ENCODE results near the gene GCK.

Gene GCK

DNA sequence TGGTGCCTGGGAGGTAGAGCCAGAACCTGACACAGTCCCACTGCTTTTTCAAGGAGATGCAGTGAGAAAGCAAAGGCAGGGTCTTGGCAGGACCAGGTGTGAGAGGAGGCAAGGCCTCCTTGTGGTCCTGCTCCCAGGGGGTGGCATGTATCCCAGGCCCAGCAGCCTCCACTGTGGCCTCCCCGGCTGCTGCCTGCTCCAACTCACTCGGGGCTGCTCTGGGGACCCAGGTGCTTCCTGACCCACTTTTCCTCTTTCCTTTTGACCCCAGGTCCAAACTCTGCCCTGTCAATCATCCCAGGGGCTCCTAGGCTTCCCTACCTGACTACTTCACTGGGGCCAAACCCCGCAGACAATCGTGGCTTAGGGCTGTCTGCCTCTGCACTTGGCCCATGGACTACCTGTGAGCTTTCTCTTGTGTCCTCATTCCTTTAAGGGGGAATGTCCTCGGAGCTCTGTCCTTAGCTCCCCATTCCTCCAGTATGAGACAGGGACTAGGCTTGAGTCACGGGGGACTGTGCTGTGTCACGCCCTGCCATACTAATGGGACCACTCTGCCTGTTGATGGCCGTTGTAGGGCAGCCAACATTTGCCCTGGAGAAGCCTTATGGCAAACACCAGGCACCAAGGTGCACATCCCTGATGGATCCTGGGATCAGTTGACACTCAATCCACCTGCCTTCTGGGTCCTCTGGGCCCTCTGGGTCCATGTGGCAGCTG lies 86.2 kb downstream of the GCK start:
- no peak for FAIRE-seq

DNA sequence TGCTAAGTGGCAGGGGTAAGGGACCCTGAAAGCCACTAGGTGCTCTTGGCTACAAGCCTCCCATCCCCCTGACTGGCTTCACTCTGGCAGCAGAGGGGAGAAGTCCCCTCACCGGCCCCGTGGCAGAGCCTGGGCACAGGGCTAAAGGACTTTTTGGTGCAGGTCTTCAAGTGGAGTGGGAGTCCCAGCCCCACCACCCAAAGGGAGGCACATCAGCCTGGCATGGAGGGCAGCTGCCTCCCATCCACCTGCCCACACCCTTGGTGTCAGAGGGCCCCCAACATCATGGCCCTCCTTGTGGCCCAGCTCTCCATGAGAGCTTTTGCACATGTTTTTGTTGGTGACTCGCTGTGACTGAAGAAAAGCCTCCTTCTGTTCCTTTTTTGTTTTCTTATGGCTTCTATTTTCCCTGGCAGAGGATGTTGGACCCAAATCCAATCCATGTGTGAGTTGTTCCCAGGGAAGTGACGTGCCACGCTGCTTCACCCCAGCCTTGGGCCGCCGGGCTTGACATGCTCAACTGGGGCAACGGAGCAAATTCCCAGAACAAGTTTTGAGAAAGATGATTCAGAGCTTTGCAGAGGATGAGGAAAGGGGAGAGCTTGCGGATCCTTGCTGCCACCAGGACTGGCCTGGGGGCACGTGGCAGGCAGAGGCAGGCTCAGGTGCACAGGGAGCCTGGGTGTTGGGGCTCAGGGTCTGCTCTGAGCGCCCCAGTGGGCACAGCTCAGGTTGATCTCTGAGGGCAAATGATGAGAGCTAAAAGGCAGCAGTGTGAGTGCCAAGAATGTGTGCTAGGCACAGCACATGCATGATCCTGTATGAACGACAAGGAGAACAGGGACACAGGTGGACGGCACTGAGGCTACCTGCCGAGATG lies 87.0 kb downstream of the GCK start:
- FAIRE-seq = no peak

DNA sequence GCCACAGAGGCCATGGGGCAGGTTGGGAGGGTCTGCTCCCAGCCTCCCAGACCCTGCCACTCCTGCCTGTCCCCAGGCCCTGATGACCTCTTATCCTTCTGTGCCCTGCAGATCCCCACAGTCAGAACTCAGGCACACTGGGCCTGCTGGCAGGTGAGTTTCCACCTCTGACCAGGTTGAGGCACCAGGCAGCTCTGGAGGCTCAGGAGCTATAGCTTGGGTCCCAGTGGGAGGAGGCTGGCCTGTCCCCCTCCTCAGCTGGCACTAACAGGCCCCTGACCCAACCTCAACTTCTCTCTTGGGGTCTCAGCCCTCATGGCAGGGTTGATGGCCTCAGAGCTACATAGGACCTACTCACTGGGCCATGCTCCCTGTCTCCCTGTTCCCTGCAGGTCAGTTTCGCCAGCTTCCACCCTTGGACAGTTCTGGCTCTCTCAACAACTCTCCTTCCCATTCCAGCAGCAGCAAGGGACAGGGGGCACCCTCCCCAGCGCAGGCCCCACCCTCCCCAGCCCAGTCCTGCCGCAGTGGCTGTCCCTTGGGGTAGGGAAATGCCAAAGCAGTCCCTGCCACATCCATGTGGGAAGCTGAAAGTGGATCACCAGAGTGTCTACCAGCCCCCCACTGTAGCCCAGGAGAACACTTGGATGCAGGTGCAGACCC lies 87.8 kb downstream of the GCK start:
- FAIRE-seq = no peak

DNA sequence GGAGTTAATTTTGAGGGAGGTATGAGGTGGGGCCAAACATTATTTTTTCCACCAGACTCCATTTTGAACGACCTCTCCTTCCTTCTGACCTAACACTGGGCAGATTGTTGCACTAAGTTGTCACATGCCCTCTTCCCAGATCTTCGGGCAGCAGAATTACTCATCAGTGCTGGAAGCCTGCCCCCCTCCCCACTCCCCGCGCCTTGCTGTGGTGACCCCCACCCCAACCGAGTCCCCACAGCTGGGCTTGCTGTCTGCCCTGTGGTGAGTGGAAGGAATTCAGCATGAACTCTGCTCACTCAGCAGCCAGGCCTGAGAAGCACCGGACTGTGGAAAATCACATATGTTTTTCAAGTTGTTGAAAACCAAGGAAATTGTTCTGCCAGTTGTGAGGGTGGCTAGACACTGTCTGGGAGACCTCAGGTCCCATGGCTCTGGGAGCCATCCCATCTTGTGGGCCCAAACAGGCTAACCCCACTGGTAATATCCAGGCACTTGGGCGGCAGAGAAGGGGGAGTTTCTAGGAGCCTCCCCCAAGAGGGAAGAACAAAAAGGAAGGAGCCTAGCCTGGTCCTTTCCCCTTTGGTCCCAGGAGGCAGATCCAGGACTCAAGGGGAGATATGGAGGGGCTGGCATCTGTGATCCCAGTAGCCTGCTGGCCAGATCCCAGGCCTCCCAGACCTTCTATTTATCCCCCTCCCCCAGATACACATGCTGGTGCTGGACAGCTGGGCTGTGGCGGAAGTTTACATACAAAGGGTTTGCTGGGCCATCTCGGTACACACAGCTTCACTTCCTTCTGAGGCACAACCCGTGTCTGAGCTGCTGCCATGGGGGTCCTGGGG lies 88.6 kb downstream of the GCK start:
- FAIRE-seq = no peak

DNA sequence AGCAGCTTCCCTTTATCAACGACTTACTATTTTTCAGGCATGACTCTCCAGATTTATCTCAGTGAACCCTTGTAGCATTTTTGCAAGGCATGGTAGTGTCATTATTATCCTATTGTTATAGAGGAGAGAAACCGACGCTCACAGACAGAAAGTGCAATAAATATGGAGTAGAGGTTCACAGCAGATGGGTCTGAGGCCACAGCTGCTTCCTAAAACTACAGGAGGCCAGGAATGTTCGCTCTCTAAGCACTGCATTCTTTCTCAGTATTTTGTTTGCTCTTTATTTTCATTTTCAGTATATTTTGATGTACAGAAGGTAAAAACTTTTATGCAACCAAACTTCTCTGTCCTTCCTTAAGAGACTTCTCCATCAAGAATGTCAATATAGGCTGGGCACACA lies 89.6 kb downstream of the GCK start:
- no peak for FAIRE-seq

DNA sequence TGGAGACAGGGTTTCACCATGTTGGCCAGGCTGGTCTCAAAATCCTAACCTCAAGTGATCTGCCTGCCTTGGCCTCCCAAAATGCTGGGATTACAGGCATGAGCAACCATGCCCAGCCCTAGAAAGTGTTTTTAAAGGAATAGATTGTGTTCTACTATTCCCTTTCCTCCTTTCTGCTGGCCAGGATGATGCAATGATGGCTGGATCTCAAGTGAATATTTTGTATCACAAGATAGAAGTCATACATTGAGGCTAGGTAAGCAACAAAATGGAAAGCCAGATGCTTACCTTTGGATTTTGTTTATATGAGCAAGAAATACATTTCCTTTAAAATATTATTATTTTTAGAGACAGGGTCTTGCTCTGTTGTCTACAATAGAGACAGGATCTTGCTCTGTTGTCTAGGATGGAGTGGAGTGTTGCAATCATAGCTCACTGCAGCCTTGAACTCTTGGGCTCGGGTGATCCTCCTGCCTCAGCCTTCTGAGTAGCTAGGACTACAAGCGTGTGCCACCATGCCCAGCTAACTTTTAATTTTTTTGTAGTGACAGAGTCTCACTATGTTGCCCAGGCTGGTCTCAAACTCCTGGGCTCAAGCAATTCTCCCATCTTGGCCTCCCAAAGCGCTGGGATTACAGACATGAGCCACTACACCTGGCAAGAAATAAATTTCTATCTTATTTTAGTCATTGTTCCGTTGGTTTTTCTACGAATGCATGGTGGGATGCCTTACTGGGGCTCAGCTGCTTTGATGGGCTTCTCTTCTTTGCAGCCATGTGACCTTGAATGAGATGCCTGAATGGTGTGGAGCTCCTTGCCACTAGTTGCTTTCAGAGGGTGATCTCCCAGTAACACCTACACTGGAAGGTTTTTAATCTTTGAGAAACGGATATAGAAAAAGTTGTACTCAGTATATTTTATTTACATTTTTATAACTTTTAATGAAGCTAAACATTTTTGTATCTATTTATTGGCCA lies 90.9 kb downstream of the GCK start:
- FAIRE-seq = no peak

DNA sequence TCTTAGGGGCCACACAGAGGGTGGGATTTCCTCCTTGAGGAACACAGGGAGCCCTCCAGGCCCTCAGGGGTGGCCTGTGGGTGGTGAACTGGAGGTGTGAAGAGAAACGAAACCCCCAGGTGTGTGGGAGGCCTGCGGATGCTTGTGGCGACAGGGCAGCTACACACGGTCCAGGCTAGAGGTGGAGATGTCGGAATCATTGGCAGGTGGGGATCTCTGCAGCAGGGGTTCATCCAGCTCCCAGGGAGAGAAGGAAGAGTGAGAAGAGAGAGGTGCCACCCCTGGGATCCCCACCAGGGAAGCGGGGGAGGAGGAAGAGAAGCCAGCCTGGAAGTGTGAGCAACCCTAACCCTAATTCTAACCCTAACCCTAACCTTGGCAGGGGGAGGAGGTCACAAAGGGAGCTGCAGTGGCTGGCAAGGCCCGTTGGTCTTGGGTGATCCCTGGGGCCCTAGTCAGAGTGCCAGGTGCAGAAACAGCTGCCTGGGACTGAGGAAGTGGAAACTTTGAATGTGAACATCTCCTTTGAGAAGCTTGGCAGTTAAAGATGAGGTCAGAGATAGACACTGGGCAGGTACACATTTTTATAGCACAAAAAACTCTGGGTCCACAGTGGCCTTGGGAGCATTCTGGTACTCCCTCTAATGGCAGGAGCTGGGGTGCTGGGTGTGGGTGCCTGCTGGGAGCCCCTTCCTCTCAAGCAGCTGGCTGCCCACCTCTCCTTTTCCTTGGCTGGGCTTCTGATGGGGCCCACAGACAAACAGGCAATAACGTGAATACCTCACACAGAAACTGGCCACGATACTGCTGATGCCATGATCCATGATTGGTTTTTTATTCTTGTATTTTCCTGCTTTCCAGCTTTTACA lies 91.9 kb downstream of the GCK start:
- no peak for FAIRE-seq

DNA sequence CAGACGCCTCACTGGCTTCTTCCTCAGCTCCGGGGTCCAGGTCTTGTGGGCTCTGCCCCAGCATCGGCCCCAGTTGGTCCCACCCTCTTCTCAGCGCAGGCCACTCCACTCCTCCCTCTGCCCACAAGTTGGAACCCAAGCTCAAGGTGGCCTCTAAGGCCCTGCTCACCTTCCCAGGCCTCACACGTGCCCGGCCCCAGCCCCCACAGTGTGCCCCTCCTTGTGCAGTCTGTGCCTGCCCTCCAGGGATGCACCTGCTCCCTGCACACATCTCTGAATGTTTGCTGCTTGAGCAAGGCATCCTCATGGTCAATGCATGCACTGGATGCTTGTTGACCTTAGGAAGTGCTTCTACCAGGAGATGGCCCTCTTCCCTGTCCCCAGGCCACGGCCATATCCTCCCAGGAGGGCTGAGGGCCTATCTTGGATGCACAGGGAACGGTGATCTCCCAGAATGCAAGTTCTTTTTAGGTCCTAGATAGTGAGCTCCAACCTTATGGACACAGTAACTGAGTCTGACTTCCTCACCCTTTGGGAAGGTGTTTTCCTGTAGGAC lies 92.8 kb downstream of the GCK start:
- FAIRE-seq = no peak

DNA sequence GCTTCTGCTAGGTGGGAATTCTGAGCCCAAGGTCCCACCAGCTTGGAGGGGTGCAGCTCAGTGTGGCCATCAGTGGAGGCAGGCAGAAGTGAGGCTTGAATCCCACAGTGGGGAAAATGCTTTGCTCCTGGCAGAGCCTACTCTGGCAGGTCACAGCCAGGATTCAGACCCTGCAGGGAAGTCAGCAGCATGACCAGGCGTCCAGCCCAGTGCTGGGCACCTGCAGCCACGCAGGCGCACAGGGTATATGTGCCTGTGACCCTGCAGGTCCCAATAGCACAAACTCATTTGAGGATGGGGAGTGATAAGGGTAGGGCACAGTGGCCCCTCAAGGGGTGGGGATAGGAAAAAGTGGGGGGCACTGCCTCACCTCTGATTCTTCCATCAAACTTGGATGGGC lies 93.5 kb downstream of the GCK start:
- FAIRE-seq = no peak

DNA sequence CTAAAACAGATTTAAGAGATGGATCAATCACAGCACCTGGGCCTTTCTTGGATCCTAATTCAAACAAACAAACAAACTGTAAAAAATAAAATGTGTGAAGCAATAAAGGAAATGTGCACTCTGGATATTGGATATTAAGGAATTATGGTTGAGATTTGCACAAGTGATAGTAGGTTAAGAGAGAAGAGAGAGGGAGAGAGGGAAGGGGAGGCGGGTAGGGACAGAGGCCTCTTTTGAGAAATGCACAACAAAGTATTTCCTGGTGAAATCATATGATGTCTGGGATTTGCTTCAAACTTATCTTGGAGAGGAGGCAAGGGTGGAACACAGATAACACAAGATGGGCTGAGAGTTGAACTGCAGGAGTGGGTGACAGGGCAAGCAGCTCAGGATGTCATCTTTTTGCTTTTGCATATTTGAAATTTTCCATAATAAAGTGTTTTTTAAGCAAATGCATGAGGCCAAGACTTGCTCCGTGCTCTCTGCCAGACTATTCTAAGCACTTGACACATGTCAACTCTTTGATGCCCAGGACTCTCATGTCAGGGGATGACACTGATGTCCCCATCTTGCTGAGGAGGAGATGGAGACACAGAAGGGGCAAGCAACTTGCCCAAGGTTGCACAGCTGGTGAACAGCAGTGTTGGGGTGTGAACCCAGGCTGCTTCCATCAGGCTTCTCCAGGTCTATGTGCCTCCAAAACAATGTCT lies 94.2 kb downstream of the GCK start:
- FAIRE-seq = no peak

DNA sequence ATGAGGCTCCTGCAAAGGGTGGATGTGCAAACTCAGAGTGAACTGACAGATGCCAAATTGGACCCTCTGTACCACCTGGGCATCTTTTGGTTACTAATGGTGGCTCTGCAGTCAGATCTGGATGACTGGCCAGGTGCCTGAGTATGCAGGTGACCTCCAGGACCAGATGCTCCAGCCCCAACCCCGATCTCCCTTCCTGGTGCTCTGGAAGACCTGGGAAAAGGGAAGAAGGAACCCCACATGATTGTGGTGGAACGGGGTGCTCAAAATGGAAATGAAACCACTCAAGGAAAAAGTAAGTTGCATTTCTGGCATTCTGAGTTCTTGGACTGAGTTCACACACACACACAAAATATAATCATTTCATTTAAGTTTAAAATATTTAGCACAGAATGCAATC lies 94.9 kb downstream of the GCK start:
- no peak for FAIRE-seq
